Measurements from ENCODE around the gene ACADSB.
A peak's percentile ranks its signal among the peaks of the same experiment; 100 is the strongest.

ACADSB gene

DNA sequence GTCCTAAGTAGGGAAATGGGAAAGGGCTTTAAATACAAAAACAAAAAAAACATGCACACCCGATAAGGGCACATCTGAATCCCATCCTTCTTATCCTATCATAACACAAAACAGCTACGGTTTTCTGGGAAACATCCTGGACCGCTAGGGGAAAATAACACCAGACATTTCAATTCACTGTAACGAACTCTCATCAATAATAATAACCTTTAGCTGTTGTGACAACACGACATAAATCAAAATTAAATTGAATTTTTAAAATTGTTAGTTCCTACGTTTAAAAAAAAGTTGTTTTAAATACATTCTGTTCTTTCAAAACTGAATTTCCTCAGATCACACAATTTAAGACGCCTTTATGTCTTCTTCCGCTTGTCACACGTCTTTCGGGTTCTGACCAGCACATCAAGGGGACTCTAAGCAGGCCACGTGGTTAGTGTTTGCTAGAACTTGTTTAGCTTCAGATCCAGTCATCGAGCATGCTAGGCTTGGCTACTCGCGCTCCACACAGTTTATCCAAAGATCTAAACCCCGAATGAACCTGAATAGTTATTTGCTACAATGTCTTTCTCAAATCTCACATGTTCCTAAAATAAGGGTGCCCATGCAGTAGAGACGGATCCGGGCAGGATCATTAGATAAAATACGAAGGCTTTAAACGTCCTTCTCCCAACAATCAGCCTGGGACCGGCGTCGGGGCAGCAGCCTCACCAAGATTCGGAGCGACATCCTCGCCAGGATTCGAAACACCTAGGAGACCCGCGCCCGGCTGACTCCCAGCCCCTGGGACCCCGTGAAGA lies 1.1 kb upstream of the ACADSB start:
- DNase-seq: peak; percentile 60

DNA sequence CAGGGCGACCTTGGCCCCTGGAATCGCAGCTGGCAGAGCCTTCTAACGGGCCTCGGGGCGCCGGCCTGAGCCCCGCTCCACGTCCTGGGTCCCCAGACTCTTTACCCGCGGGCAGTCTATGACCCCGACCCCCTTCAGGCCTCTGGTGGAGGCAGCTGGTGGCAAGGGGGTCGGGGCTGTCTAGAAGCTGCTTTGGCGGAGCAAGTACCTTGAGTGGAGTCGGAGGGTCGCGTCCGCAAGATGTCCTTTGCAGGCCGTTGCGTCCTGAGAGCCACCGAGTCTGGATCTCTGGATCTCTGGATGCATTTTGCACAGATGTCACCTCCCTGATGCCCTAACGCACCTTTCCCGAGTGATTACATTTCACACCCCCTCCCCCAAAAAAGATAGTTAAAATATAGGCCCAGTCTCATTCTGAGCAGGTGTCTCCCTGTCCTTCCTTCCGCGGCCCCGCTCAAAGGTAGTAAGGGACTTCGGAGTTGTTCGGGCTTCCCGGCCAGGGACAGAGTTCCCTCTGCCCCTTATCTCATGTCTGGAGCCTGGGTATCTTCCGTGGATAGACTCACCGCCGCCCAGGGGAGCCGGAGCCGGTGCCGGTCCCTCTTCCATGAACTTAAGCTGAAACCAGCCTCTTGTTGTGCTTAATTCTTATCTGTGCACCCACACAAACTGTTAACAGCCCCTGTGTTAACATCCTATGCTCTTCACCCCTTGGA lies 457 bp downstream of the ACADSB start:
- DNase-seq: peak; percentile 41

DNA sequence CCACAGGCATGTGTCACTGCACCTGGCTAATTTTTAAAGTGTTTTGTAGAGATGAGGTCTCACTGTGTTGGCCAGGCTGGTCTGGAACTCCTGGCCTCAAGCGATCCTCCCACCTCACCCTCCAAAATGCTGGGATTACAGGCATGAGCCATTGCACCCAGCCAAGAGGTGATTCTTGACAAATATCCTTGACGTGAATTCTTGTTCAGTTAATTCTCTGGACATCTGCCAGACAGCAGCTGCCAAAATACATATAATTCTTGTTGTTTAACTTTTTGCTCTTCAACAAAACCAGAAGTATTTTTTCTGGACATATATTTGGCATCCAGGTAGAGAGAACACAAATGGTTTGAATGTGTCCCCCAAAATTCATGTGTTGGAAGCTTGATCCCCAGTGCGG lies 3.2 kb downstream of the ACADSB start:
- no peak for DNase-seq

- DNase-seq: no peak
Observed at GRCh38 chr10:123013456-123014419, 4.9 kb downstream of the ACADSB start.

GRCh38 chr10:123014772-123015171 lies 6.0 kb downstream of the ACADSB start:
- DNase-seq: no peak

DNA sequence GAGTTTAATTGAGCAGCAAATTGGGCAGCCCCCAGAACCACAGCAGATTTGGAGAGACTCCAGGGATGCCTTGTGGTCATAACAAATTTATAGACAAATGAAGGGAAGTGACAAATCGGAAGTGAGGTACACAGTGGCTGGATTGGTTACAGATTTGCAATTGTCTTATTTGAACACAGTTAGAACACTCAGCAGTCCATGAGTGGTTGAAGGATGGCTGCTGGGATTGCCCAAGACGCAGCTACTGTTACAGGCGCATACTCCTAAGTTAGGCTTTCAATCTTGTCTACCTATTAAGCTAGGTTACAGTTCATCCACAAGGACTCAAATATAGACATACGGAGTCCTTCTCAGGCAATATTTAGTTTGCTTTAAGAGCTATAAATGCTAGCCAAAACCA lies 7.4 kb downstream of the ACADSB start:
- DNase-seq: no peak

DNA sequence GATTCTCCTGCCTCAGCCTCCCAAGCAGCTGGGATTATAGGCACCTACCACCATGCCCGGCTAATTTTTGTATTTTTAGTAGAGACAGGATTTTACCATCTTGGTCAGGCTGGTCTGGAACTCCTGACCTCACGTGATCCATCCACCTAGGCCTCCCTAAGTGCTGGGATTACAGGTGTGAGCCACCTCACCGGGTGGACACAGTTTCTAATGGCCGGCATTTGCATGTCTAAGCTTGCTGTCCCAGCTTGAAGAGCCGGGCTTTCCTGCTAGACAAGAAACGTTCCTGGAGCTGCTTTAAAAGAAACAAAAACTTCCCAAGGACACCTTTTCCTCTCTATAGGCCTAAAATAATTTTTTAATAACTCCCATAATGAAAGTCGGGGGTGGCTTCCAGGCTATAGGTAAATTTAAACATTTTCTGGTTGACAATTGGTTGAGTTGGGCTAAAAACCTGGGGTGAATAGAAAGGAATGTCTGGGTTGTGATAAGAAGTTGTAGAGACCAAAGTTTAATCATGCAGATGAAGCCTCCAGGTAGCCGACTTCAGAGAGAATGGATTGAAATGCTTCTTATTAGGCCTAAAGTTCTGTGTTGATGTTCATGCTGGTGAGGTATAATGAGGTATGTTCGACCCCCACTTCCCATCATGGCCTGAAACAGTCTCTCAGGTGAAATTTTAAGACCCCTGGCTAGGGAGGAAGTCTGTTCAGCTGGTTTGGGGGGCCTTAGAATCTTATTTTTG lies 8.8 kb downstream of the ACADSB start:
- DNase-seq: no peak

GRCh38 chr10:123018531-123018930 lies 9.7 kb downstream of the ACADSB start:
- DNase-seq: no peak

DNA sequence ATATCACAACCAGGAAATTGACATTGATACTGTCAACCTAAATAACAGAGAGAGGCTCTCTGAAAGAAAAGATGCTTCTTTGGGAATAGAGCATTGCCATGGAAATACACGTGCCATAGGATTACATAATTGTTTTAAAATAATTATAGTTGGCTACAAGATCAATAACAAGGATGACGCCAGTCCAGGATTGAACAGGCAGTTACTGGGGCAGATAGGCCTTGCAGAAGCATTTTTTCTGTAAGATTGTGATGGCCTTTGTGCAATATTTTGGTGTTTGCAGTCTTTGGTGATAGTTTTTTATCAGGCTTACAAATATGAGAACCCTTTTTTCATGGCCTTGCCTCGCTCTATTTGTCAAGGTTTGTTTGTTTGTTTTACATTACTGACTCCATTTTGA lies 10.5 kb downstream of the ACADSB start:
- DNase-seq: no peak

- DNase-seq: no peak
Observed at GRCh38 chr10:123019941-123020703, 11.3 kb downstream of the ACADSB start.

DNA sequence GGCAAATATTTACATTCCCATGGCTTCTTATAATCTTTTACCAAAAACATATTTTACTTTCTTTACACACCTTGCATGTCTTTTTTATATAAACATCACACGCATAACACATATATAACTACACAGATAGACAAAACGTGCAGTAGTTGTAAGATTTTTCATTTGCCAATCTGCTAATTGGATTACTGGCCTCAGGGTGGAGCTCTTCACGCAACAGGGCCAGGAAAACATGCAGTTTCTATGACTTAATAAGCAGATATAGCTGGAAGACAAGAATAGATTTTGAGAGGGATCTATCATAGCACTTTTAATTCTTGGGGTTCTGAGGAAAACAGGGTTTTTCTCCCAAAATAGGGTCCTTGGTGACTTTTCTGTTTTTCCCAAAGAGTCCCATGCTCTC lies 12.7 kb downstream of the ACADSB start:
- no peak for DNase-seq

- no peak for DNase-seq
Observed at GRCh38 chr10:123024540-123024939, 15.7 kb downstream of the ACADSB start.

DNA sequence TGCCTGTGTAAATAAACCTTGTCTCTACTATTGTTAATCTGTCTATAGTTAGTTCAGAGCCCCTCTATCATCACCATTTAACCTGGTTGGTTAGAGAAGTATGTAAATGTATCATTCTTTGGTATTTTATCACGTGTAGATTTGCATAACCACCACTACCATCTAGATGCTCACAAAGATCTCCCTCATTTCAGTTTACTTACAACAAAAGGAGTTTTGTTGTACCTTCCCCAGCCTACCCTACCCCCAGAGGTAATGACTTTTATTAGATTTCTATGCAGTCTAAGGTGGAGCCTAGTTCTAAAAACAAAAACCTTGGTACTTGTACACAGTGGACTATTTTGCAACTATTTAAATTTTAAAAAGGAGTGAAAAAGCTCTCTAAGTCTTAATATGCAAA lies 17.5 kb downstream of the ACADSB start:
- no peak for DNase-seq

- no peak for DNase-seq
Observed at GRCh38 chr10:123027861-123028260, 19.1 kb downstream of the ACADSB start.

GRCh38 chr10:123031124-123031523 lies 22.3 kb downstream of the ACADSB start:
- DNase-seq: no peak

GRCh38 chr10:123034332-123034731 lies 25.5 kb downstream of the ACADSB start:
- DNase-seq: no peak

DNA sequence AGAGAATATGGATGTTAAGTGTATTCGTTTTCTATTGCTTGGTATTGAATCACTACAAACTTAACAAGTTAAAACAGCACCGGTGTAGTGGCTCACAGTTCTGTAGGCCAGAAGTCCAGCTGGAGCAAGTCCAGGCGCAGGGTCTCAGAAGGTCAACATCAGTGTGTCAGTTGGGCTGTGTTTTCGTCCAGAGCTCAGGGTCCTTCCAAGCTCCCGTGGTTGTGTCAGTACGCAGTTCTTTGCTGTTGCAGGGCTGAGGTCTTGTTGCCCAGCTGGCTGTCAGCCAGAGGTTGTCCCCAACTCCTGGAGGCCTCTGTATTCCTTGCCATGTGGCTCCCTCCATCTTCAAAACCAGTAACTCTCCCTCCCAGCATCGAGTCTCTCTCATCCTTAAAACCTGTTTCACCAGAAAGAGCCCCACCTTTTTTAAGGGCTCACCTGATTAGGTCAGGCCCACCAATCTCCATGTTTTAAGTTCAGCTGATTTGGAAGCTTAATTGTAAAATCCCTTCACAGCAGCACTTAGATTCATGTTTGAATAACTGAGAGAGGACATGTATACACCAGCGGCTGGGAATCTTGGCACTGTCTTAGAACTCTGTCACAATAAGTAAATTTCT lies 26.8 kb downstream of the ACADSB start:
- DNase-seq: no peak

- DNase-seq: no peak
Observed at GRCh38 chr10:123038782-123039631, 30.2 kb downstream of the ACADSB start.

DNA sequence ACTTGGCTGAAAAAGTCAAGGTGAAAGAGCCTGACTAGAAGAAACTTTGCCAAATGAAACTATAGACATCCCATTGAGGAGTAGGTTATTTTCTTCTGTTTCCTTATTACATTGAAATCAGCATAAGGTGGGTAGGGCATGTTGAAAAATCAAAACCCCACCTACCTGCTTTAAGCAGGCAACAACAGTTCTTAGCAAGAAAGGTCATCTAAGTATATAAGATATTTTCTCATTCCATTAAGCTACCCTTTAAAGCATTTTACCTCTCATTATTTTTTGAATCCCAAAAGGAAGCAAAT lies 30.8 kb downstream of the ACADSB start:
- DNase-seq: no peak

DNA sequence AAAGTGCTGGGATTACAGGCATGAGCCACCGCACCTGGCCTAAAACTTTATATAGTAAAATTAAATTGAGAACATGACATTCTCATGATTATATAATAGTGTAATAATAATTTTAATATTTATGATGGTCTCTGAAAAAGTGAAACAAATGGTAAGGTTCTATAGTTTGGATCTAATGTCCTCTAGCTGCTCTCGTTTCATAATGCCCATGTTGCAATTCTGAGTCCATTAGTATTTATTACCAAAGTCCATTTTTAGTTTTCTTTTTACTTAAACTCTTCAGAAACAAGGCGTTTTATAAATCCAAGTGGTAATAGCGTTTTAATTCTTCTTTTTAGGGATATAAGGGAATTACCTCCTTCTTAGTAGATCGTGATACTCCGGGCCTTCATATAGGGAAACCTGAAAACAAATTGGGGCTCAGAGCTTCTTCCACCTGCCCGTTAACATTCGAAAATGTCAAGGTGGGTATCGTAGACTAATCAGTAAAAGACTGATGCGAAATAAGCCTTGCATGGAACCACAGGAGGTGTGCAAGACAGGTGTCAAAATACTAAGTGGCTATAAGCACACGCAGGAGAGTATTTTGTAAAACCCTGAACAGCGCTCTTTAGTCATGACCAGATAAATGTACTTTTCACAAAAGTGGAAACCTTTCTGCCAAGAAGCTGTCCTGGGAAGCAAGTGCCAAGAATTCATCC lies 34.1 kb downstream of the ACADSB start:
- no peak for DNase-seq
